Thyroid gland (tissue), 4 donors: Measurements from ENCODE around the gene ZNF688. TPM values are rescaled to one million over a fixed set of nuclear protein-coding genes. Genes with fewer than 3 reads are reported as not detected.
"Not testable (repeated sequence)": the region's sequence is repeated elsewhere in the genome, so short reads cannot be mapped to it uniquely, and the experiment has no call there.

ENCODE experiments used
- DNase-seq, 2 donors: peaks; one replicate each; pipeline ENCODE4 v3.0.0-alpha.2; 2019
- H3K27ac ChIP-seq, 3 donors: fragments of 200-600 bp; sonication (generic); 1 replicate in 2 of 3; 2 replicates in 1 of 3; pipeline ENCODE4 v1.5.1; 2016 to 2019; ENCODE audit warnings: mild to moderate bottlenecking in 1 of 3, moderate library complexity in 1 of 3
- H3K27me3 ChIP-seq: fragments of 200-600 bp; sonication (generic); one replicate; pipeline ENCODE4 v1.5.1; 2019
- H3K36me3 ChIP-seq, 2 donors: fragments of 200-600 bp; sonication (generic); one replicate each; pipeline ENCODE4 v1.5.1; 2016 to 2019
- H3K4me1 ChIP-seq, 2 donors: fragments of 200-600 bp; sonication (generic); one replicate each; pipeline ENCODE4 v1.5.1; 2017 to 2019
- H3K4me3 ChIP-seq, 3 donors: fragments of 200-600 bp; sonication (generic); replicated peaks in 1 of 3; 1 replicate in 2 of 3; 2 replicates in 1 of 3; pipeline ENCODE4 v1.5.1; 2016; ENCODE audit warnings: mild to moderate bottlenecking in 1 of 3
- H3K9me3 ChIP-seq: fragments of 200-600 bp; sonication (generic); one replicate; pipeline ENCODE4 v1.5.1; 2017
- POLR2A ChIP-seq, 2 donors: fragments of 450-650 bp; IDR thresholded peaks; one replicate each; pipeline ENCODE4 v1.6.1; 2017; ENCODE audit warnings: antibody characterized with exemption in 2 of 2, mild to moderate bottlenecking in 2 of 2, moderate library complexity in 1 of 2
- WGBS, 2 donors: methylation state at CpG; one replicate each; pipeline ENCODE4 v1.1.5; 2017; 5-methylcytosine and 5-hydroxymethylcytosine counted together
- intact Hi-C: fragments of 100-400 bp; cut with DNase I; formaldehyde crosslinking; loops from one replicate; pipeline ENCODE4 v1.15.1; 2023
- total RNA-seq, 4 donors: library from RNA; depleted of rRNA; stranded (reverse); fragments of >200 nt; gene quantifications; one replicate each; pipeline ENCODE4 v1.2.3, GENCODE V29; 2016
- TF ChIP-seq, protein P1 (sequence below), 6 experiments: fragments of 200-600 bp in 3 of 6; fragments of 450-650 bp in 3 of 6; sonication (generic) in 3 of 6; IDR thresholded peaks; one replicate each; pipeline ENCODE4 v1.5.1; 2016 to 2019; ENCODE audit warnings: antibody characterized with exemption in 6 of 6, mild to moderate bottlenecking in 2 of 6, inconsistent platforms in 1 of 6, moderate library complexity in 1 of 6

The ZNF688 gene
- total RNA-seq, 4 donors from 2014 or later, result 10.6 to 26.1 (median 16.5) TPM

GRCh38 chr16:30526137-30526822, 45.2 kb downstream of the ZNF688 start, which contains the start of gene ZNF768:
Gene ZNF768 (minus strand): TSS chr16:30526566. CDS start chr16:30526413, 153 bp downstream.
- WGBS, 2 donors, result 0 to 2% methylated on average over 1 to 31 of the region's 73 CpGs
- DNase-seq, result peak; percentile 38 to 52
- intact Hi-C loops, result loop anchor here (2.0 kb wide), 1 partner anchor 81 kb away; the partner anchor contains the start of gene SEPHS2

GRCh38 chr16:30525844-30526136, 45.7 kb downstream of the ZNF688 start:
- Histone ChIP-seq H3K27ac (peak overlapping the region in 2 of 3 donors; percentile 95 to 98), H3K9me3 (no peaks in the 10 kb centered on the region), H3K36me3 (peaks cover 0 to 10% of the 10 kb centered on the region in 2 donors), H3K4me1 (peaks cover 8 to 24% of the 10 kb centered on the region in 2 donors), H3K4me3 (peak overlapping the region in 1 of 3 donors; percentile 65), H3K27me3 (no peaks in the 10 kb centered on the region)
- intact Hi-C loops, result loop anchor here (2.0 kb wide), 1 partner anchor 81 kb away; the partner anchor contains the start of gene SEPHS2
- DNase-seq, result no peak
- TF ChIP-seq POLR2A (IDR thresholded peaks at IDR 0.05), result no peak
- TF ChIP-seq, protein P1, sequence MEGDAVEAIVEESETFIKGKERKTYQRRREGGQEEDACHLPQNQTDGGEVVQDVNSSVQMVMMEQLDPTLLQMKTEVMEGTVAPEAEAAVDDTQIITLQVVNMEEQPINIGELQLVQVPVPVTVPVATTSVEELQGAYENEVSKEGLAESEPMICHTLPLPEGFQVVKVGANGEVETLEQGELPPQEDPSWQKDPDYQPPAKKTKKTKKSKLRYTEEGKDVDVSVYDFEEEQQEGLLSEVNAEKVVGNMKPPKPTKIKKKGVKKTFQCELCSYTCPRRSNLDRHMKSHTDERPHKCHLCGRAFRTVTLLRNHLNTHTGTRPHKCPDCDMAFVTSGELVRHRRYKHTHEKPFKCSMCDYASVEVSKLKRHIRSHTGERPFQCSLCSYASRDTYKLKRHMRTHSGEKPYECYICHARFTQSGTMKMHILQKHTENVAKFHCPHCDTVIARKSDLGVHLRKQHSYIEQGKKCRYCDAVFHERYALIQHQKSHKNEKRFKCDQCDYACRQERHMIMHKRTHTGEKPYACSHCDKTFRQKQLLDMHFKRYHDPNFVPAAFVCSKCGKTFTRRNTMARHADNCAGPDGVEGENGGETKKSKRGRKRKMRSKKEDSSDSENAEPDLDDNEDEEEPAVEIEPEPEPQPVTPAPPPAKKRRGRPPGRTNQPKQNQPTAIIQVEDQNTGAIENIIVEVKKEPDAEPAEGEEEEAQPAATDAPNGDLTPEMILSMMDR (IDR thresholded peaks at IDR 0.05), result no peak
- WGBS, 2 donors, result 61 to 62% methylated on average over 4 of the region's 4 CpGs

More at GRCh38 chr16:30526137-30526822, 45.2 kb downstream of the ZNF688 start, which contains the start of gene ZNF768:
- H3K9me3 ChIP-seq, result no peaks in the 10 kb centered on the region
- TF ChIP-seq, protein P1 (IDR thresholded peaks at IDR 0.05), result no peak
- peak in 1 of 2 donors; percentile 3 for TF ChIP-seq POLR2A (IDR thresholded peaks at IDR 0.05)
- H3K4me3 ChIP-seq, result peak within 1 kb of the TSS; percentile 49 to 74 (median 65)
- H3K36me3 ChIP-seq, result peaks cover 0 to 15% of the 10 kb centered on the region in 2 donors
- no peaks in the 10 kb centered on the region for H3K27me3 ChIP-seq
- H3K27ac ChIP-seq, result peak within 1 kb of the TSS; percentile 95 to 100 (median 98)
- peaks cover 8 to 24% of the 10 kb centered on the region in 2 donors for H3K4me1 ChIP-seq

GRCh38 chr16:30524575-30525568, 46.6 kb downstream of the ZNF688 start:
- H3K27me3 ChIP-seq, result no peaks in the 10 kb centered on the region
- intact Hi-C loops, result no loop called here
- H3K9me3 ChIP-seq, result no peaks in the 10 kb centered on the region
- H3K36me3 ChIP-seq, result peaks cover 0 to 10% of the 10 kb centered on the region in 2 donors
- no peak overlapping the region for H3K4me3 ChIP-seq
- no peak for DNase-seq
- 95 to 97% methylated on average over 32 to 54 of the region's 60 CpGs for WGBS, 2 donors
- H3K27ac ChIP-seq, result no peak overlapping the region
- no peak for TF ChIP-seq POLR2A (IDR thresholded peaks at IDR 0.05)
- TF ChIP-seq, protein P1 (IDR thresholded peaks at IDR 0.05), result no peak
- peaks cover 8 to 24% of the 10 kb centered on the region in 2 donors for H3K4me1 ChIP-seq

DNA sequence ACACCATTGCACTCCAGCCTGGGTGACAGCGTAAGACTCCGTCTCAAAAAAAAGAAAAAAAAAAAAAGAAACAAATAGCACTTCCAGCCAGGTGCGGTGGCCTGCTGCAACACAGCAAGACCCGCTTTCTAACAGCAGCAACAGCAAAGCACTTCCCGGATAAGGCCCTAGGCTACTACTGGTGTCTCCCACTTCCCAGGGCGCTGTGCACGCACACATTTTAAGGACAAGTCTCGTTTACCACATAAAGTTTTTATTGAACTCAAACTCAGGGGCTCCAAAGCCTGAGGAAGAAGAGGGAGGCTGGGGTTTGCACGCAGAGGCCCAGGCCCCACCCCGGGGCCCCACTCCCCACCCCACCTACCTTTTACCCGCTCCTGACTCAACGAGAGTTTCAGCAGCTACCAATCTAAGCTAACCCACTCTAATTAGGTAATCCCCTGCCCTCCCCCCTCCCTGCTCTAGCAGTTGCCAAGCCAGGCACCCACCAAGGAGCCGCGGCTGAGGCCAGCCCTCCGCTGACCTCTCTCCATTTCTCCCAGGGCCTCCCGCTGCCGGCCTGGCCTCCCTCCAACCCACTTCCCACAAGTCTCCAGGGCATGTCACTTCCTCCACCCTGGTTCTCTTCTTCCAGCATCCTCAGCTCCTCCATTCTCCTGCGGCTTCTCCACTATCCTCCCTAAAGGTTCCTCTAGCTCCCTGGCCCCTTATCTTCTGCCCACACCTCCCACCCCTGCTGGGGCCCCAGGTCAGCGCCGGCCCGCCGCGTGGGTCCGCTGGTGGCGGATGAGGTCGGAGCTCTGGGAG, 47.5 kb downstream of the ZNF688 start:
- peak in 1 of 2 donors; percentile 15 for DNase-seq
- H3K27me3 ChIP-seq, result no peaks in the 10 kb centered on the region
- no peak overlapping the region for H3K27ac ChIP-seq
- H3K36me3 ChIP-seq, result peaks cover 0 to 10% of the 10 kb centered on the region in 2 donors
- WGBS, 2 donors, result 79 to 87% methylated on average over 26 of the region's 26 CpGs
- peaks cover 8 to 24% of the 10 kb centered on the region in 2 donors for H3K4me1 ChIP-seq
- TF ChIP-seq, protein P1 (IDR thresholded peaks at IDR 0.05), result no peak
- no peak for TF ChIP-seq POLR2A (IDR thresholded peaks at IDR 0.05)
- H3K9me3 ChIP-seq, result no peaks in the 10 kb centered on the region
- no peak overlapping the region for H3K4me3 ChIP-seq
- intact Hi-C loops, result no loop called here

GRCh38 chr16:30522702-30523463, 48.6 kb downstream of the ZNF688 start:
- DNase-seq, H3K9me3 ChIP-seq, H3K27ac ChIP-seq, H3K27me3 ChIP-seq, H3K4me3 ChIP-seq, intact Hi-C loops: not testable (repeated sequence)
- 92% methylated on average over 12 of the region's 12 CpGs for WGBS, 2 donors
- H3K4me1 ChIP-seq, result peaks cover 4 to 14% of the 10 kb centered on the region in 2 donors
- H3K36me3 ChIP-seq, result peaks cover 0 to 10% of the 10 kb centered on the region in 2 donors
